HG03108 (cell line): ENCODE results near the gene ARSG.
A peak's percentile ranks its signal among the peaks of the same experiment; 100 is the strongest.
"Not testable (repeated sequence)": the region's sequence is repeated elsewhere in the genome, so short reads cannot be mapped to it uniquely, and the experiment has no call there.

Experiments
- ATAC-seq: cut with Tn5 transposase; IDR thresholded peaks from one replicate; pipeline ENCODE4 v1.9.1; 2021; ENCODE audit warnings: moderate library complexity; ENCODE audit not compliant: unreplicated experiment

The ARSG gene

GRCh38 chr17:68391561-68392268 is 100.4 kb downstream of the ARSG start:
- no peak for ATAC-seq

GRCh38 chr17:68394608-68395331 is 103.5 kb downstream of the ARSG start:
- no peak for ATAC-seq

- ATAC-seq = no peak
Measured at GRCh38 chr17:68396226-68397107, 105.2 kb downstream of the ARSG start.

GRCh38 chr17:68397108-68397536 is 105.8 kb downstream of the ARSG start:
- no peak for ATAC-seq

GRCh38 chr17:68398691-68399637 is 107.7 kb downstream of the ARSG start:
- ATAC-seq = peak; percentile 55

GRCh38 chr17:68399638-68400403 is 108.5 kb downstream of the ARSG start:
- no peak for ATAC-seq

GRCh38 chr17:68400404-68400735 is 109.1 kb downstream of the ARSG start:
- ATAC-seq = no peak

- ATAC-seq = no peak
Measured at GRCh38 chr17:68401288-68401687, 110.0 kb downstream of the ARSG start.

- no peak for ATAC-seq
Measured at GRCh38 chr17:68403122-68403521, 111.8 kb downstream of the ARSG start.

- not testable (repeated sequence) for ATAC-seq
Measured at GRCh38 chr17:68403837-68404236, 112.5 kb downstream of the ARSG start.

GRCh38 chr17:68407656-68408055 is 116.4 kb downstream of the ARSG start:
- not testable (repeated sequence) for ATAC-seq

GRCh38 chr17:68413597-68414560 is 122.6 kb downstream of the ARSG start:
- ATAC-seq = not testable (repeated sequence)

- ATAC-seq = not testable (repeated sequence)
Measured at GRCh38 chr17:68414901-68415300, 123.6 kb downstream of the ARSG start.

- no peak for ATAC-seq
Measured at GRCh38 chr17:68417317-68417716, 126.0 kb downstream of the ARSG start.

- ATAC-seq = no peak
Measured at GRCh38 chr17:68418876-68419275, 127.6 kb downstream of the ARSG start.

- ATAC-seq = no peak
Measured at GRCh38 chr17:68420065-68420464, 128.8 kb downstream of the ARSG start.

GRCh38 chr17:68421486-68421885 is 130.2 kb downstream of the ARSG start:
- ATAC-seq = no peak

GRCh38 chr17:68422821-68423220 is 131.5 kb downstream of the ARSG start:
- ATAC-seq = no peak
